OCI-LY3 (cell line): ENCODE results near the gene PAEP.
A peak's percentile ranks its signal among the peaks of the same experiment; 100 is the strongest.

ENCODE experiments used
- H2AFZ ChIP-seq: fragments of 200-600, 300-600 bp; shearing (Covaris generic); 2 replicates; pipeline ENCODE4 v1.6.0; 2014; ENCODE audit warnings: antibody characterized with exemption, low read depth, low read length
- H3K27ac ChIP-seq: fragments of 200-600, 300-600 bp; sonication (generic); 2 replicates; pipeline ENCODE4 v1.5.1; 2014; ENCODE audit warnings: mild to moderate bottlenecking, low read length, moderate library complexity, mixed read lengths
- H3K27me3 ChIP-seq: fragments of 200-600, 300-600 bp; sonication (generic); 2 replicates; pipeline ENCODE4 v1.6.1; 2014; ENCODE audit warnings: low read depth, low read length, mixed read lengths
- H3K36me3 ChIP-seq: fragments of 200-600, 300-600 bp; sonication (generic); replicated peaks from 2 replicates; pipeline ENCODE3; 2014; ENCODE audit warnings: low read depth, low read length, mixed read lengths
- H3K4me1 ChIP-seq: fragments of 300-600, 200-600 bp; sonication (generic); 2 replicates; pipeline ENCODE4 v1.6.1; 2014; ENCODE audit warnings: low read length, mixed read lengths
- H3K4me2 ChIP-seq: fragments of 200-600, 300-600 bp; sonication (generic); 2 replicates; pipeline ENCODE4 v1.6.1; 2014; ENCODE audit warnings: low read length, mixed read lengths
- H3K4me3 ChIP-seq: fragments of 300-600, 200-600 bp; sonication (generic); 2 replicates; pipeline ENCODE4 v1.5.1; 2014; ENCODE audit warnings: antibody characterized with exemption, mild to moderate bottlenecking, low read length, moderate library complexity
- H3K79me2 ChIP-seq: fragments of 300-600, 200-600 bp; shearing (Covaris generic); 2 replicates; pipeline ENCODE4 v1.6.1; 2014; ENCODE audit warnings: mild to moderate bottlenecking, low read length, mixed read lengths
- H3K9ac ChIP-seq: fragments of 300-600, 200-600 bp; shearing (Covaris generic); 2 replicates; pipeline ENCODE4 v1.6.0; 2014; ENCODE audit warnings: mild to moderate bottlenecking, low read length, moderate library complexity
- H3K9me3 ChIP-seq: fragments of 200-600, 300-600 bp; shearing (Covaris generic); 2 replicates; pipeline ENCODE4 v1.6.1; 2014; ENCODE audit warnings: low read length, mixed read lengths; ENCODE audit not compliant: insufficient read depth
- H4K20me1 ChIP-seq: fragments of 200-600, 300-600 bp; sonication (generic); 2 replicates; pipeline ENCODE4 v1.6.1; 2016; ENCODE audit warnings: low read length, mixed read lengths; ENCODE audit not compliant: insufficient read depth
- CTCF ChIP-seq: fragments of 200-600, 300-600 bp; sonication (generic); IDR thresholded peaks from 2 replicates; pipeline ENCODE4 v1.5.1; 2014; ENCODE audit warnings: antibody characterized with exemption, low read length, low read depth
- EZH2phosphoT487 ChIP-seq: fragments of 200-600 bp; shearing (Covaris generic); IDR thresholded peaks from 2 replicates; pipeline ENCODE4 v1.6.1; 2018; ENCODE audit warnings: antibody characterized with exemption, mixed run types, low read depth

Gene PAEP

GRCh38 chr9:135613946-135614805 lies 52.6 kb downstream of the PAEP start:
- Histone ChIP-seq H3K79me2 (no peaks in the 10 kb centered on the region), H3K4me1 (no peaks in the 10 kb centered on the region), H3K9me3 (no peaks in the 10 kb centered on the region), H3K36me3 (no peaks in the 10 kb centered on the region), H3K4me3 (no peak overlapping the region), H3K9ac (no peak overlapping the region), H3K27me3 (no peaks in the 10 kb centered on the region), H3K4me2 (no peak overlapping the region), H2AFZ (no peak overlapping the region), H4K20me1 (no peaks in the 10 kb centered on the region), H3K27ac (no peak overlapping the region)
- TF ChIP-seq CTCF (no peak), EZH2phosphoT487 (no peak)

- no peaks in the 10 kb centered on the region for H3K27me3 ChIP-seq
- no peak overlapping the region for H3K4me2 ChIP-seq
- H3K9ac ChIP-seq = no peak overlapping the region
- H3K9me3 ChIP-seq = no peaks in the 10 kb centered on the region
- no peak overlapping the region for H3K4me3 ChIP-seq
- no peak overlapping the region for H3K27ac ChIP-seq
- H3K4me1 ChIP-seq = no peaks in the 10 kb centered on the region
- H3K36me3 ChIP-seq = no peaks in the 10 kb centered on the region
- H2AFZ ChIP-seq = no peak overlapping the region
- no peaks in the 10 kb centered on the region for H3K79me2 ChIP-seq
- no peaks in the 10 kb centered on the region for H4K20me1 ChIP-seq
- TF ChIP-seq EZH2phosphoT487 (no peak), CTCF (no peak)
These were observed 53.5 kb downstream of the PAEP start for GRCh38 chr9:135614821-135615665.

GRCh38 chr9:135615666-135616618 lies 54.4 kb downstream of the PAEP start:
- Histone ChIP-seq H3K79me2 (no peaks in the 10 kb centered on the region), H3K27me3 (0 out of 2 replicates have a peak, but pooled peaks cover 5% of the 10 kb centered on the region), H3K4me2 (no peak overlapping the region), H2AFZ (no peak overlapping the region), H3K9me3 (no peaks in the 10 kb centered on the region), H3K9ac (no peak overlapping the region), H3K4me1 (no peaks in the 10 kb centered on the region), H3K27ac (no peak overlapping the region), H3K4me3 (no peak overlapping the region), H4K20me1 (no peaks in the 10 kb centered on the region), H3K36me3 (no peaks in the 10 kb centered on the region)
- TF ChIP-seq EZH2phosphoT487 (no peak), CTCF (0 out of 2 replicates have a peak, but pooled peaks have one; percentile 5)
